GM18951 (cell line): ENCODE measurements around the gene HIP1R.

Experiments used
- POLR2A ChIP-seq: IDR thresholded peaks from 4 replicates; pipeline ENCODE4 v1.6.1; 2011; ENCODE audit warnings: mild to moderate bottlenecking; ENCODE audit not compliant: insufficient read length, insufficient read depth; ENCODE audit errors: extremely low read depth
- in situ Hi-C: fragments of 300-500 bp; cut with MboI; formaldehyde crosslinking; loops from one replicate; pipeline ENCODE4 v1.12.0; 2022; ENCODE audit warnings: low sequenced_read_pairs, mixed read lengths, inconsistent platforms; ENCODE audit not compliant: unreplicated experiment

HIP1R gene

DNA sequence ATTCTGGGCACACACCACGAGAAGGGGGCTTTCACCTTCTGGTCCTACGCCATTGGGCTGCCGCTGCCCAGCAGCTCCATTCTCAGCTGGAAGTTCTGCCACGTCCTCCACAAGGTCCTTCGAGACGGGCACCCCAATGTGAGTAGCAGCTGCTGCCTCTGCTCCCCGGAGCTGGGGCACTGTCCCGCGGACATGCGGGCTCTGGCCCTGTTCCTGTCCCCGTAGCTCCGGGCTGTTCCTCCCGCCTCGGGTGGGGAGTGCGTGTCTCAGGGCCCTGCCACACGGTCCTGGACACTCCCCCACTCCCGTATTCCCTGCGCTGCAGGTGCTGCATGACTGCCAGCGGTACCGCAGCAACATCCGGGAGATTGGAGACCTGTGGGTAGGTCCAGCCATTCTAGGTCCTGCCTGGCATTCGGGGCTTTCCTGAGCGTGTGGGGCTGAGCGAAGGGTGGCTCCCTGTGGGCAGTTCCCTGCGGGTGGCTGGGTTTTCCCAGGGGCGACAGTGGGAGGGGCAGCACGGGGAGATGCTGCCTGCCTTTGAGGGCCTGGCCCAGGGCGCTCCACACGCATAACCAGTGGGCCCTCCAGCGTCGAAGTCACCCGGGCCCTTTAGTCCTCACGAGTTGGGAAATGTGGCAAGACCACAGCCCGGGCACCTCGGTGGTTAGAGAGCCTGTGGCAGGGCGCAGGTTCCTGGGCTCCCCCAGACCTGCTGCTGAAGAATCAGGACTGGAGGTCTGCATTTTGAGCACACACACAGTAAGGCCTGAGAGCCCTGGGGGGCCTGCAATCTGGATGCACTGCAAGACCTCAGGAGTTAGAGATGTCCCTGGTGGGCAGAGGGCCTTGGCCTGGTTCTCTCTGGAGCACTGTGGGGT lies 13.5 kb downstream of the HIP1R start:
- in situ Hi-C loops, result no loop called here
- no peak for TF ChIP-seq POLR2A

DNA sequence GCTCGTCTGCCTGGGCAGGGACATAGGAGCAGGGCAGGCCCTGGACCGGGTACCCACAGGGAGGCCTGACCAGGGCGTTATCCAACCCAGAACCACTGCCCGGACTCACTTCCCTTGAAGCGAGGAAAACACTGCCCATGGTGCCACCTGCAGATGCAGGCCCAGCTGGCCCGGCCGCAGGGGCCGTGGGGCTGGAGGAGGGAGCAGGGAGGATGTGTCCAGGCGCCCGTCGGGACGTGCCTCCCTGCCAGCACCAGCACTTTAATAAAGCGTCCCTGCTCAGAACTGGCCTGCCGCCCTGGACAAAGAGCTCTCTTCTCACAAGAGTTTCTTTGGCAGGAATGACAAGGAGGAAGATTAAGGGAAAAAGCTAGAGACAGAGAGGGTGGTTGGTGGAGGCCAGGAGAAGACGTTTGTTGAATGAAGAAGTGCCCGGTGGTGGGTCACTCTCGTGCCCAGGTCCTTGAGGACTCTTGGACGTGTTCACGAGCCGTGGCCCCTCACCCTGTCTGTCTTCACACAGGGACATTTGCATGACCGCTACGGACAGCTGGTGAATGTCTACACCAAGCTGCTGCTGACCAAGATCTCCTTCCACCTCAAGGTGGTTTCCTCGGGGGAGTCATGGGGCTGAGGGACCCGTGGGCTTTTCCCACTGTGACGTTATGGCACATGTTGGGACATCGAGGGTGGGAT lies 14.2 kb downstream of the HIP1R start:
- in situ Hi-C loops, result loop anchor here (10.0 kb wide), 1 partner anchor 105 kb away; no protein-coding TSS in a partner anchor
- TF ChIP-seq POLR2A, result no peak

DNA sequence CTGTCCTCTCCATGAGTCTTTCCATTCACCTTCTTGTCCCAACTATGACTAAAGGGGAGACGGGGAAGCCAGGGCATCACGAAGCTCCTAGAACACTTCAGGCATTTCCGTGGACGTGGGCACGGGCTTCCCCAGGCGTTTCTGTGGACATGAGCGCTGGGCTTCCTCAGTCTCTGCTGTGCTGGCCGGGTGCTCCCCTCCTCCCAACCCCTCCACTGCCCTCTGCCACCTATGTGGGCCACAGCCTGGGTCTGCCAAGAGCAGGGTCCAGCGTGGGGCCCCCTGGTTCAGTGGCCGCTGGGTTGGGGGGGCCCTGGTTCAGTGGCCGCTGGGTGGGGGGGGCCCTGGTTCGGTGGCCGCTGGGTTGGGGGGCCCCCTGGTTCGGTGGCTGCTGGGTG lies 14.8 kb downstream of the HIP1R start:
- TF ChIP-seq POLR2A, result no peak
- in situ Hi-C loops, result loop anchor here (10.0 kb wide), 1 partner anchor 105 kb away; no protein-coding TSS in a partner anchor

DNA sequence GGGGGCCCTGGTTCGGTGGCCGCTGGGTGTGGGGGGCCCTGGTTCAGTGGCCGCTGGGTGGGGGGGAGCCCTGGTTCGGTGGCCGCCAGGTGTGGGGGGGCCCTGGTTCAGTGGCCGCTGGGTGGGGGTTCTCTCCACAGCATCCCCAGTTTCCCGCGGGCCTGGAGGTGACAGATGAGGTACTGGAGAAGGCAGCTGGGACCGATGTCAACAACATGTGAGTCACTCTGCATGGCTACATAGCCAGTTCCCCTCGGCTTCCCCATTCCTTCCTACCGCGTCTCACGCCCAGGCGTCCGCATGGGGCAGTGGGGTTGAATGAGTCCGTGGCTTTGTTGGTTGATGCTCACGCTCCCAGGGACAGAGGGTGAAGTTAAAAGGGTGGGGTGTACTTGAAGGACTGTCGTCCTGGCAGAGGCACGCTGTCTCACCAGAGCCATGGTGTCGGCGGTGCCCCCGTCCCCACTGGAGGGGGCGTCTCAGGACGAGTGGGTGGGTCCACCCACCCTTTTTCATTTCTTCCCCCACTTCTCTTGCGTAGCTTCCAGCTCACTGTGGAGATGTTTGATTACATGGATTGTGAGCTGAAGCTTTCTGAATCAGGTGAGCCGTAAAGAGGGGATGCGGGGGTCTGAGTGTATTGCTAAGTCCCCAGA lies 15.6 kb downstream of the HIP1R start:
- TF ChIP-seq POLR2A, result no peak
- in situ Hi-C loops, result loop anchor here (10.0 kb wide), 1 partner anchor 104 kb away; no protein-coding TSS in a partner anchor

DNA sequence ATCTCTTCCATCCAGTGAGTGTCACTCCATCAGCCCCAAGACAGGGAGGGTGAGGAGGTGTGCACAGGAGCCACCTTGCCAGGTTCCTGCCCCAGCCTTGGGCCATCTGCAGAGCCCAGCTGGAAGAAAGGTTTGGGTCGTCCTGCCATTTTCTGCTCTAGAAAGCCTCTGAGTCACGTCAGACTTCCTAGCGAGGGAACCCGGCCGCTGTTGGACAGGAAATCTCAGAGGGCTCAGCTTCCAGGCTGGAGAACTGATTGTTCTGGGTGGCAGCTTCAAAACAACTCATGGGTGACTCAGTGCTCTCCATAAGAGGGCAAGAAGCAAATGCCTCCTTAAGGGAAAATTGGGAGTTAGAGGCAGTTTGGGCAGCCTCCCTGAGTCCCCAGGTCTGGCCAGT lies 16.6 kb downstream of the HIP1R start:
- no peak for TF ChIP-seq POLR2A
- in situ Hi-C loops, result loop anchor here (10.0 kb wide), 1 partner anchor 103 kb away; no protein-coding TSS in a partner anchor

DNA sequence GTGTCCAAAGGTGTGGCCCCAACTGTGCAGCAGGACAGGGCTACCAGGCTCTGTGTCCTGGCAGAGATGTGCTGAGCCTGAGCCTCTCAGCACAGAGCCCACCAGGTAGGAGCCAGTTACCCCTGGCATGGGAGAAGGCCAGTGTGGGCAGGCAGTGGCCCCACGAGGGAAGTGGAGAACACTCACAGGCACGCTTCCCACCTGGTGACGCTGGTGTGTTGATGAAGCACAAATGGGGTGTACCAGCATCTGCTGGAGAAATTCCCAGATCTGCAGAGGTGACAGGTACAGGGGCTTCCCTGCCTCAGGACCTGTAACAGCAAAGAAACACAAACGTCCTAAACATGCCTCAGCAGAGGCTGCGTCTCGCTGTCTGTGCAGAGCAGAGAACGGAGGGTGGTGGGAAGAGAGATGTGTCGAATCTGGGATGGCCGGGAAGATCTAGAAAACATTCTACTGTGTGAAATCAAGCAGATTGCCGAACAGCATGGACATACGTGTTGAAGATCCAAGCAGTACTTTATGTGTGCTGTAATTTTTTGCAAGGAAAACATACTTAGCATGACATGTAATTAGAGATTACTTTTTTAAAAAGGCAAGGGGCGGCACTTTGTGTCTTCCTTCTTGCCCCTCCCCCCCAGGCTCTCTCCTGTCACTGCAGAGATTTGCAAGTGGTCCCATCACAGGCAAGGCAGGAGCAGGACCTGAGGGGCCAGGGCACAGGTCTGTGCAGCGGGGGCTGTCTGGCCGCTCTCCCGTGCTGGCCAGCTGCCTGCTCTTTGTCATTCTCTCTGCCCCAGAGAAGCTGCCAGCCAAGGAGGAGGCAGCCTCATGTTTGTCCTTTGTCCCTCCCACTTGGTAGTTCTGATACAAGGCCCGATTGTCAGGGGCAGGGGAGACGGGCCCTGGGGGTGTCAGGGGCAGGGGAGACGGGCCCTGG lies 17.3 kb downstream of the HIP1R start:
- in situ Hi-C loops, result loop anchor here (10.0 kb wide), 1 partner anchor 102 kb away; no protein-coding TSS in a partner anchor

DNA sequence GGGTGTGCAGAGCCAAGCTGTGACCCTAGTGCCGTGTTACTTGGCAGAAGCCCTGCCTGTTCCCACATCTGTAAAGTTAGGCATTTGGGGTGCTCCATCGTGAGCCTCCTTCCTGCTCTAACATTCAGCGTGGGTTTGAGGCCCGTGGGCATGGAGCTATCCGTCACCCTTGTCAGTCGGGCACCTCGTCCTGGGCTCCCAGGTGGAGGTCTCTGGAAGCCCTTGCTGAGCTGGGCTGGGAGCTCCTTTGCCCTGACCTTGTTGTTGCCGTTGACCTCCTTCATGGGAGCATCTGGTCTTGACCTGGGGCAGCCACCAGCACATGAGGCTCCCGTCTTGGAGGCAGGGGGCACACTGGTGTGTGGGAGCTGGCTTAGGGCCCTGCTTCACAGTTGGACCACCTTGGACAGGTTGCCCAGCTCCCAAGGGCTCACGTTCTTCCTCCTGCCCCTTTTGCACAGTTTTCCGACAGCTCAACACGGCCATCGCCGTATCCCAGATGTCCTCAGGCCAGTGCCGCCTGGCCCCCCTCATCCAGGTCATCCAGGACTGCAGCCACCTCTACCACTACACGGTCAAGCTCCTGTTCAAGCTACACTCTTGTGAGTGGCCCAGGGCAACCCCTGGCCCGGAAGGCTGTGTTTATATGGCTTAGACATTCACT lies 18.5 kb downstream of the HIP1R start:
- in situ Hi-C loops, result loop anchor here (10.0 kb wide), 1 partner anchor 101 kb away; no protein-coding TSS in a partner anchor
- TF ChIP-seq POLR2A, result no peak

More for the DNA sequence above, 17.3 kb downstream of the HIP1R start:
- no peak for TF ChIP-seq POLR2A

DNA sequence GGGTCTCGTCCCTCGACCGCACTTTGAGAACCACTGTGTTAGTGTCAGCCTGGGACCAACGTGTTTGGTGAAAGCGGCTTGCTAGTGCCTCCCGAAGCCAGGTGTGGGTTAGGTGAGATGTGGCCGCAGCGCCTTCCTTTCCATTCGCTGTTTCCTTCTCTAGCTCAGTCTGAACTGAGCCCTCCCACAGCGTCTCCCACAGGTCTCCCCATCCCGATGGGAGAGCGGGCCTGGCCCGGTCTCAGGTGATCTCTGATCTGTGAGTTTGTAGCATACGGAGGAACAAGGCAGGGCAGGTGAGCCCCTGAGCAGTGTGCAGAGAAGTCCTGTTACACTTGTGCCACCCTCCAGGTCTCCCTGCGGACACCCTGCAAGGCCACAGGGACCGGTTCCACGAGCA lies 19.3 kb downstream of the HIP1R start:
- in situ Hi-C loops, result loop anchor here (10.0 kb wide), 1 partner anchor 100 kb away; no protein-coding TSS in a partner anchor
- no peak for TF ChIP-seq POLR2A

DNA sequence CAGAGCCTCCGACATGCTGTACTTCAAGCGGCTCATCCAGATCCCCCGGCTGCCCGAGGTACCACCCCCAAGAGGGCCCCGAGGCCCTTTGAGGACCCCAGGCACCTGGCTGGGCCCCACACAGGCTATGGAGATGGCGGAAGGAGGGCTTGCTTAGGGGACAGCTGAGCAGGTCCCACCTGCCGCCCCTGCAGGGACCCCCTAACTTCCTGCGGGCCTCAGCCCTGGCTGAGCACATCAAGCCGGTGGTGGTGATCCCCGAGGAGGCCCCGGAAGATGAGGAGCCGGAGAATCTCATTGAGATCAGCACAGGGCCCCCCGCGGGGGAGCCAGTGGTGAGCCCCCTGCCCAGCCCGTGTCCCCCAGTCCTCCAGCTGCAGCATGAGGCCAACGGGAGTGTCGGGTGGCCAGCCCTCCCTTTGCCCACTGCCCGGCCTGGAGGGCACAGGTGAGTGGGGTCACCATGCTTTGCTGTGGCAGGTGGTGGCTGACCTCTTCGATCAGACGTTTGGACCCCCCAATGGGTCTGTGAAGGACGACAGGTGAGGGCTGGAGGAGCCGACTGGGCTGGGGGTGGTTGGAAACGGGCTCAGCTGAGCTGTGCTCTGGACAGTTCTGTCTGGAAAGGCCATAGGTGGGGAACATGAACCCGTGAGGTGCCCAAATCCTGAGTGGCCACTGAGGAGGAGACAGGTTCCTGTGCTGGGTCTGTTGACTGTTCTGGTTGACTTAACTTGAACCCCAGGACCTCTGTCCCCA lies 20.0 kb downstream of the HIP1R start:
- in situ Hi-C loops, result loop anchor here (10.0 kb wide), 1 partner anchor 100 kb away; no protein-coding TSS in a partner anchor
- no peak for TF ChIP-seq POLR2A

DNA sequence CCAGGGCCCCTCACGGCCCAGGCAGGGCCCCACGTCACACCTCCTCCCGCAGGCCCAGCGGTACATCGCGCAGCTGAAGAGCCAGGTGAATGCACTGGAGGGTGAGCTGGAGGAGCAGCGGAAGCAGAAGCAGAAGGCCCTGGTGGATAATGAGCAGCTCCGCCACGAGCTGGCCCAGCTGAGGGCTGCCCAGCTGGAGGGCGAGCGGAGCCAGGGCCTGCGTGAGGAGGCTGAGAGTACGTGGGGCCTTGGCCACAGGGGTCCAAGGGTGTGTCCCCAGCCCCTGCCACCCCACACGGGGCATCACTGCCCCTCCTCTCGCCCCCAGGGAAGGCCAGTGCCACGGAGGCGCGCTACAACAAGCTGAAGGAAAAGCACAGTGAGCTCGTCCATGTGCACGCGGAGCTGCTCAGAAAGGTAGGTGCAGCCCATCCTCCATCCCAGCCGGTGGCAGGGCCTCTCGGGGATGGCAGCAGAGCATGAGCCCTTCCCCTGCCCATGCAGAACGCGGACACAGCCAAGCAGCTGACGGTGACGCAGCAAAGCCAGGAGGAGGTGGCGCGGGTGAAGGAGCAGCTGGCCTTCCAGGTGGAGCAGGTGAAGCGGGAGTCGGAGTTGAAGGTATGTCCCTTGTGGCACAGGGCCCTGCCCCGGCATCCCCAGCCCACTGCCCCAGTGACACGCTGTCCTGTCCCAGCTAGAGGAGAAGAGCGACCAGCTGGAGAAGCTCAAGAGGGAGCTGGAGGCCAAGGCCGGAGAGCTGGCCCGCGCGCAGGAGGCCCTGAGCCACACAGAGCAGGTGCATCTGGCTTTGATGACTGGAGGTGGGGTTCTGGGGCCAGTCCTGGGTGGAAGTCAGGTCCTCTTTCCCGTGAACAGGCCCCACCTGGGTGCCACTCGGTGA lies 20.9 kb downstream of the HIP1R start:
- in situ Hi-C loops, result loop anchor here (10.0 kb wide), 1 partner anchor 99 kb away; no protein-coding TSS in a partner anchor
- no peak for TF ChIP-seq POLR2A
